HepG2 (cell line): ENCODE results near the gene HELZ2. TPM values are rescaled to one million over a fixed set of nuclear protein-coding genes. Genes with fewer than 3 reads are reported as not detected.

ENCODE experiments used
- ATAC-seq: fragments of 200-7000 bp; cut with Tn5 transposase; 3 replicates; pipeline ENCODE4 v1.9.1; 2020; ENCODE audit warnings: mild to moderate bottlenecking, moderate library complexity
- BruUV-seq: library from RNA; stranded (reverse); fragments of 400-500 nt; replicated peaks from 2 replicates; lab custom pipeline; 2021; lab: Mats Ljungman, UMichigan
- CTCF ChIA-PET: fragments of 300-600 bp; formaldehyde crosslinking; extraction: SDS; loops from one replicate; lab custom pipeline; 2021; ENCODE audit warnings: low total read pairs, inconsistent platforms, low intra/inter-chr PET ratio; lab: Yijun Ruan, JAX
- POLR2A ChIA-PET: fragments of 350-600 bp; sonication (Branson Sonifier 250); formaldehyde crosslinking; loops from one replicate; lab custom pipeline; 2020; ENCODE audit warnings: antibody characterized with exemption, inconsistent platforms; lab: Yijun Ruan, JAX
- DNase-seq: peaks from one replicate; pipeline ENCODE4 v3.0.0-alpha.2; 2015; ENCODE audit warnings: low spot score
- FAIRE-seq: peaks from 3 replicates; lab custom pipeline; 2011; peaks lifted over from hg19 to GRCh38; lab: Jason Lieb, UNC
- H2AFZ ChIP-seq: one replicate; pipeline ENCODE4 v1.6.1; 2011; ENCODE audit warnings: low read length, inconsistent platforms
- H3K27ac ChIP-seq: fragments of 300-600 bp; 3 replicates; pipeline ENCODE4 v1.8.0; 2011; ENCODE audit warnings: mixed run types, mild to moderate bottlenecking, mixed read lengths, low read length, inconsistent platforms; ENCODE audit not compliant: insufficient read depth; ENCODE audit errors: extremely low read length
- H3K27me3 ChIP-seq, 2 experiments: fragments of 200-600 bp in 1 of 2; 2 replicates in 1 of 2; 3 replicates in 1 of 2; pipeline versions ENCODE4 v1.6.0 to v1.8.0; 2011; ENCODE audit warnings: low read length in 2 of 2, mild to moderate bottlenecking in 2 of 2, moderate library complexity in 2 of 2, inconsistent platforms in 1 of 2; ENCODE audit not compliant: insufficient read depth in 2 of 2, control insufficient read depth in 1 of 2
- H3K36me3 ChIP-seq, 2 experiments: fragments of 200-600 bp in 1 of 2; replicated peaks in 1 of 2; 2 replicates in 1 of 2; 3 replicates in 1 of 2; pipeline versions ENCODE4 v1.5.1 to v1.8.0; 2011; ENCODE audit warnings: low read length in 2 of 2, inconsistent platforms in 1 of 2; ENCODE audit not compliant: insufficient read depth in 2 of 2, control insufficient read depth in 1 of 2
- H3K4me1 ChIP-seq: 2 replicates; pipeline ENCODE4 v1.5.1; 2012; ENCODE audit warnings: low read length, inconsistent platforms; ENCODE audit not compliant: insufficient read depth
- H3K4me2 ChIP-seq: 2 replicates; pipeline ENCODE4 v1.6.0; 2011; ENCODE audit warnings: low read depth, low read length, inconsistent platforms
- H3K4me3 ChIP-seq, 3 experiments: fragments of 200-600 bp in 1 of 3; sonication (generic), shearing (Covaris generic) in 1 of 3; replicated peaks in 1 of 3; 2 replicates each; pipeline ENCODE4 v1.5.1; 2011 to 2016; ENCODE audit warnings: low read length in 3 of 3, inconsistent platforms in 2 of 3, low read depth in 2 of 3, mild to moderate bottlenecking in 2 of 3, control low read depth in 1 of 3, mixed read lengths in 1 of 3; ENCODE audit not compliant: insufficient read depth in 1 of 3
- H3K79me2 ChIP-seq: one replicate; pipeline ENCODE4 v1.6.1; 2011; ENCODE audit warnings: low read length, inconsistent platforms; ENCODE audit not compliant: insufficient read depth
- H3K9ac ChIP-seq: 2 replicates; pipeline ENCODE4 v1.6.0; 2011; ENCODE audit warnings: mild to moderate bottlenecking, low read depth, low read length, inconsistent platforms; ENCODE audit not compliant: insufficient read depth
- H3K9me3 ChIP-seq: 2 replicates; pipeline ENCODE4 v1.5.1; 2012; ENCODE audit warnings: mild to moderate bottlenecking, low read length
- H4K20me1 ChIP-seq: 2 replicates; pipeline ENCODE4 v1.6.0; 2011; ENCODE audit warnings: inconsistent platforms, mild to moderate bottlenecking, low read length, moderate library complexity; ENCODE audit not compliant: insufficient read depth
- BRCA1 ChIP-seq: sonication (generic); formaldehyde crosslinking; IDR thresholded peaks from 2 replicates; pipeline ENCODE4 v1.4.0; 2020; ENCODE audit warnings: missing genetic modification reagents
- GPN1 ChIP-seq: sonication (generic); formaldehyde crosslinking; IDR thresholded peaks from 2 replicates; pipeline ENCODE4 v1.5.1; 2020; ENCODE audit warnings: missing genetic modification reagents, borderline replicate concordance
- GRHL1 ChIP-seq: sonication (generic); formaldehyde crosslinking; conservative IDR thresholded peaks from 2 replicates; pipeline ENCODE4 v1.8.0; 2022; ENCODE audit warnings: missing genetic modification reagents
- ZMYM2 ChIP-seq: sonication (generic); formaldehyde crosslinking; IDR thresholded peaks from 2 replicates; pipeline ENCODE4 v1.8.0; 2022; ENCODE audit warnings: mild to moderate bottlenecking, missing genetic modification reagents
- ZNF224 ChIP-seq: sonication (generic); formaldehyde crosslinking; IDR thresholded peaks from 2 replicates; pipeline ENCODE4 v1.5.0; 2020; ENCODE audit warnings: mild to moderate bottlenecking, missing genetic modification reagents
- ZNF225 ChIP-seq: sonication (generic); formaldehyde crosslinking; IDR thresholded peaks from 2 replicates; pipeline ENCODE4 v1.4.0; 2020; ENCODE audit warnings: mild to moderate bottlenecking, missing genetic modification reagents
- ZNF646 ChIP-seq: sonication (generic); formaldehyde crosslinking; IDR thresholded peaks from 2 replicates; pipeline ENCODE4 v1.9.0; 2021; ENCODE audit warnings: mild to moderate bottlenecking, missing genetic modification reagents
- ZNF703 ChIP-seq: sonication (generic); formaldehyde crosslinking; IDR thresholded peaks from 2 replicates; pipeline ENCODE4 v1.5.1; 2020; ENCODE audit warnings: missing genetic modification reagents, mild to moderate bottlenecking, moderate library complexity, borderline replicate concordance
- WGBS: methylation state at CpG from one replicate; pipeline ENCODE4 v1.1.6; 2017; ENCODE audit warnings: low lambda C conversion rate; 5-methylcytosine and 5-hydroxymethylcytosine counted together
- in situ Hi-C: cut with HindIII; loops from 2 replicates; pipeline ENCODE4 v1.10.0; 2017; ENCODE audit warnings: low pct_unique_long_range_greater_than_20kb; ENCODE audit not compliant: extremely low pct_ligation_motif_present
- intact Hi-C: fragments of 100-400 bp; cut with micrococcal nuclease; formaldehyde crosslinking; loops from one replicate; pipeline ENCODE4 v1.10.0; 2022; ENCODE audit not compliant: unreplicated experiment
- polyA plus RNA-seq, 8 experiments: library from polyadenylated mRNA; depleted of rRNA in 3 of 8; stranded (reverse) in 7 of 8; unstranded in 1 of 8; fragments of >200 nt; fragmentation: Illumina TruSeq in 4 of 8; extraction: Trizol in 4 of 8; gene quantifications; 2 replicates each; pipeline versions ENCODE4 v1.2.1 to v1.2.3, GENCODE V29; 2011 to 2016; ENCODE audit warnings: low read depth in 4 of 8, missing spikeins in 1 of 8, mixed read lengths in 1 of 8; ENCODE audit not compliant: insufficient read depth in 1 of 8
- total RNA-seq, 5 experiments: library from RNA; depleted of rRNA; stranded (reverse); fragments of >200 nt; fragmentation: Illumina TruSeq; extraction: Trizol; gene quantifications; 2 replicates each; pipeline ENCODE4 v1.2.3, GENCODE V29; 2016; ENCODE audit warnings: low read depth in 1 of 5

The HELZ2 gene
- total and polyA plus RNA-seq, 2 of the 13 experiments (the other 11 are each of a cell fraction or from before 2014, with no cell fraction given) = 9.6 to 10.1 TPM

- TF ChIP-seq ZNF646 (no peak), ZNF225 (no peak), GPN1 (CRISPR knock-in tag) (no peak), GRHL1 (no peak)
Observed at GRCh38 chr20:63622732-63623131, 48.7 kb upstream of the HELZ2 start (continued).

- ChIA-PET CTCF (no interaction called here), POLR2A (no interaction called here)
- FAIRE-seq (no peak), ATAC-seq (no peak), DNase-seq (no peak)
- H2AFZ ChIP-seq = no peak overlapping the region
- no peak overlapping the region for H3K27ac ChIP-seq
- no peaks in the 10 kb centered on the region for H3K9me3 ChIP-seq
- no peaks in the 10 kb centered on the region for H3K27me3 ChIP-seq
- H3K4me2 ChIP-seq = no peak overlapping the region
- no TSS peak for BruUV-seq
- no peak overlapping the region for H3K4me3 ChIP-seq
- in situ Hi-C loops (no loop called here), intact Hi-C loops (no loop called here)
- 97% methylated on average over 4 of the region's 4 CpGs for WGBS
- H3K4me1 ChIP-seq = peaks cover 25% of the 10 kb centered on the region
- H4K20me1 ChIP-seq = no peaks in the 10 kb centered on the region
- H3K9ac ChIP-seq = no peak overlapping the region
- H3K36me3 ChIP-seq = peaks cover 9 to 26% of the 10 kb centered on the region in 2 experiments
- 0 out of 2 replicates have a peak, but pooled peaks have one; percentile 30 for TF ChIP-seq ZNF703 (CRISPR knock-in tag)
- 0 out of 2 replicates have a peak, but pooled peaks have one; percentile 35 for TF ChIP-seq ZNF224
- TF ChIP-seq ZMYM2 (CRISPR knock-in tag) = no peak
- TF ChIP-seq BRCA1 (CRISPR knock-in tag) = no peak
- H3K79me2 ChIP-seq = peaks cover 36% of the 10 kb centered on the region
Observed at GRCh38 chr20:63622096-63622495, 48.1 kb upstream of the HELZ2 start.
